ENCODE results near the gene CALB2.

The CALB2 gene

DNA sequence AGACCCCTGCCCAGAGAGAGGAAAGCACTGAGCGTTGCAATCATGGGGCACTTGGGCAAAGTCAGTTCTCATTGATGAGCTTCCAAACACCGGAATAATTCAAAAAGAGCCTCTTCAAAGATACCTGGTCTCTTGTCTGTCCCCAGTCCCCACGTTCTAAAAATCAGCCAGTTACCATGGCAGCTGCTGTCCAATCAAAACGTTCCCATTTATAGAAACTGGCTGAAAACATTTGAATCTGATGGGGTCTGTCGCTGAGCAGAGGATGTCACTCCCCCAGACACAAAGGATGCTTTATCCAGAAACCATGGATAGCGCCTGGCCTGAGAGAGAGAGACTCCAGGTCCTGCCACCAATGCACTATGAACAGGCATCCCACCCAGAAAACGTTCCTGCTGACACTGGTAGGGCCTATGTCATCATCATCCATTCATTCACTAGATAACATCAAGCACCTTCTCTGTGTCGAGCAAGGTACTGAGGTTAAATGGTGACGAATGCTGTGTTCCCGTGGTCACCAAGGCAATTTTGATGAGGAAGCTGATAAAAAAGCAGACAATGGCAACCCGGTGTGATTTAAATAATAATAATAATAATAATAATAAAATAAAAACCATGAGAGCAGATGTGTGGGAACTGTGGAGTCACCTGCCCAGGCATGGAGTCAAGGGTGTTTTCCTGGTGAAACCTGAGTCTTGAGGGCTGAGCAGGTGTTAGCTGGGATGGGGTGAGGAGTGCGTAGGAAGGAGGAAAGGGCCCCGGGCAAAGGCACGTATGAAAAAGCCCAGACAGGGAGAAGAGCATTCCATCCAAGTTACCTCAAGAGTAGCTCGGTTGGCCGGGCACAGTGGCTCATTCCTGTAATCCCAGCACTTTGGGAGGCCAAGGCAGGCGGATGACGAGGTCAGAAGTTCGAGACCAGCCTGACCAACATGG lies 19.0 kb upstream of the CALB2 start:
- WGBS, 2 experiments (ENCODE audit: insufficient coverage in 2 of 2) = 83 to 87% methylated on average over 12 to 14 of the region's 19 CpGs
- no peaks in the 10 kb centered on the region for H3K9me3 ChIP-seq (ENCODE audit: control insufficient read depth, low read length)

DNA sequence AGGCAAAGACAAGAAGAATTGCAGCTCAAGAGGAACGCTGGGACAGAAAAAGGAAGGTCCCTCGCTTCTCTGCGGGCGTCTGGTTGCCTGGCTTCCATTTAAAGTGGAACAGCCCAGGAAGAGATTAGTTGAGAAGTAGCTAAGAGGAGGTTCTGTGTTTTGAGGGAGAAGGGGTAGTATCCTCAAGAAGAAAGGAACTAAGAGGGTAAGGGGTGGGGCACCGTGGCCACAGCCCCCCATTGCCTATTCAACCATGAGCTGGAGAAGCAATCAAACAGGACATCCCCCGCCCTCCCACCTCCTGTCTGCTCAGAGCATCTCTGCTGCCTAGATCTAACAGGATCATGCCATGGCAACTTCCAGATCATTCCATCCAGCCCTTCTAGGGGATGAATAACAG lies 18.1 kb upstream of the CALB2 start:
- no peaks in the 10 kb centered on the region for H3K36me3 ChIP-seq (ENCODE audit: control insufficient read depth, insufficient read depth, low read length)
- 79 to 92% methylated on average over 5 to 6 of the region's 6 CpGs for WGBS, 2 experiments (ENCODE audit: insufficient coverage in 2 of 2)
- no peak overlapping the region for H3K27ac ChIP-seq (ENCODE audit: low read depth, low read length, severe bottlenecking)
- no peak overlapping the region for H3K4me3 ChIP-seq (ENCODE audit: extremely low read depth, insufficient read depth, low read length, poor library complexity, severe bottlenecking)
- H3K4me1 ChIP-seq (ENCODE audit: control insufficient read depth, insufficient read depth, low read length, poor library complexity, severe bottlenecking) = no peaks in the 10 kb centered on the region
- no peaks in the 10 kb centered on the region for H3K9me3 ChIP-seq (ENCODE audit: control insufficient read depth, low read length)

More for the DNA sequence above, 19.0 kb upstream of the CALB2 start:
- Histone ChIP-seq H3K27ac (ENCODE audit: low read depth, low read length, severe bottlenecking) (no peak overlapping the region), H3K4me1 (ENCODE audit: control insufficient read depth, insufficient read depth, low read length, poor library complexity, severe bottlenecking) (no peaks in the 10 kb centered on the region), H3K4me3 (ENCODE audit: extremely low read depth, insufficient read depth, low read length, poor library complexity, severe bottlenecking) (no peak overlapping the region), H3K36me3 (ENCODE audit: control insufficient read depth, insufficient read depth, low read length) (no peaks in the 10 kb centered on the region)

DNA sequence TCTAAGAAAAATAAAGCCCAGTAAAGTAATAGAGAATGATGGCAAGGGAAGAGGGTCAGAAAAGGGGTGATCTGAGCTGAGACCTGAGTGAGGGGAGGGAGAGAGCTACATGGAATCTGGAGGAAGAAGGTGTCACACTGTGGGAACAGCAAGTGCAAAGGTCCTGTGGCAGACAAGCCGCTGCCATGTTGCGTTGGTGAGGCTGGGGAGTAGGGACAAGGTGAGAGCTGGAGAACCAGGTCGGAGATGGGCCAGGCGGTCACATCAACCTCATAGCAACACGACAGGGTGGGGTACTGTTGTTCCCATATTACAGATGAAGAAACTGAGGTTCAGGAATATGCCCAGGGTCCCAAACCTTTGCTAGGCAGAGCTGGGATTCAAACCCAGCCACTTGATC lies 16.6 kb upstream of the CALB2 start:
- Histone ChIP-seq H3K4me3 (ENCODE audit: extremely low read depth, insufficient read depth, low read length, poor library complexity, severe bottlenecking) (no peak overlapping the region), H3K36me3 (ENCODE audit: control insufficient read depth, insufficient read depth, low read length) (no peaks in the 10 kb centered on the region), H3K27ac (ENCODE audit: low read depth, low read length, severe bottlenecking) (no peak overlapping the region), H3K4me1 (ENCODE audit: control insufficient read depth, insufficient read depth, low read length, poor library complexity, severe bottlenecking) (no peaks in the 10 kb centered on the region), H3K9me3 (ENCODE audit: control insufficient read depth, low read length) (no peaks in the 10 kb centered on the region)
- WGBS, 2 experiments (ENCODE audit: insufficient coverage in 2 of 2) = 79 to 93% methylated on average over 5 of the region's 5 CpGs

DNA sequence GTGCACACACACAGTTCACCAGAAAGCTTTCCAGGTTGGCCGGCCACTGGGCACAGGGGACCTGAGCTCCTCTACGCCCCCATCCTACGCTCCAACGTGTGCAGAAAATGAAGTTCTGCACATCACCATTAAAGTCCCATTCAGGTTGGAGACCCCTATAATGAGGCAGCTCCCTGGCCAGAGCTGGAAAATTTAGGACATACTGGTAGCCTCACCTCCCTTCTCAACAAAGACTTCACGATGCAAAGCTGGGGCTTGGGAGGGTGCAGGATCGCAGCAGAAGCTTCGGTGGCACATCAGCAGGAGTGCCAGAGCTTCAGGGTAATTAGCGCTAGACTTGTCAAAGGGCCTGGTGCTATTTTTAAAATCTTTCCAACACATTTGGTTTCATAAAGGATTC lies 15.4 kb upstream of the CALB2 start:
- Histone ChIP-seq H3K9me3 (ENCODE audit: control insufficient read depth, low read length) (no peaks in the 10 kb centered on the region), H3K36me3 (ENCODE audit: control insufficient read depth, insufficient read depth, low read length) (no peaks in the 10 kb centered on the region), H3K27ac (ENCODE audit: low read depth, low read length, severe bottlenecking) (no peak overlapping the region), H3K4me3 (ENCODE audit: extremely low read depth, insufficient read depth, low read length, poor library complexity, severe bottlenecking) (no peak overlapping the region), H3K4me1 (ENCODE audit: control insufficient read depth, insufficient read depth, low read length, poor library complexity, severe bottlenecking) (no peaks in the 10 kb centered on the region)
- 79 to 89% methylated on average over 5 to 8 of the region's 8 CpGs for WGBS, 2 experiments (ENCODE audit: insufficient coverage in 2 of 2)

DNA sequence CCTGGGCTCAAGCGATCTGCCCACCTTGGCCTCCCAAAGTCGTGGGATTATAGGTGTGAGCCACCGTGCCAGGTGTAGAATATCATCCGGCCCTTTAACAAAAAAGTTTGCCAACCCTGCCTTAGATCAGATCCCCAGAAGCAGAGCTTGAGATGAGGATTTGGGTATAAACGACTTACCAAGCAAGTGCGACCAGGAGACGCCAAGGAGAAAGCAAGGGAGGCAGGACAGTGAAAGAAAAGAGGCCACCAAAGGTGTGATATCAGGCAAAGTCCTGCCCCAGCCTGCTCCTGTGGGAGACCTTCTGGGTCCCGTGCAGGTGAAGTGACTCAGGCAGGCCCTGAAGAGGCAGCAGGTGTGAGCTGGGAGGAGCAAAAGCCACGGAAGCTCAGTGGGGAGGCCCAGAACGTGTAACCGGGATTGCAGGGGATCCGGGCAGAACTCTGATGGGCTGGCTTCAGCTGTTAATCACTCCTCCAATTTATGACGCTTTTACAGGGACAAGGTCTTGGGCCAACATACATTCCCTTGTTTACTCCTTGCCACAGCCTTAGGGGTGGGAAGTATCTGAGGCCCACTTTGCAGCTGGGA lies 14.1 kb upstream of the CALB2 start:
- 80 to 84% methylated on average over 12 to 13 of the region's 13 CpGs for WGBS, 2 experiments (ENCODE audit: insufficient coverage in 2 of 2)
- H3K9me3 ChIP-seq (ENCODE audit: control insufficient read depth, low read length) = no peaks in the 10 kb centered on the region
- H3K4me3 ChIP-seq (ENCODE audit: extremely low read depth, insufficient read depth, low read length, poor library complexity, severe bottlenecking) = no peak overlapping the region
- H3K36me3 ChIP-seq (ENCODE audit: control insufficient read depth, insufficient read depth, low read length) = no peaks in the 10 kb centered on the region
- no peaks in the 10 kb centered on the region for H3K4me1 ChIP-seq (ENCODE audit: control insufficient read depth, insufficient read depth, low read length, poor library complexity, severe bottlenecking)
- no peak overlapping the region for H3K27ac ChIP-seq (ENCODE audit: low read depth, low read length, severe bottlenecking)

DNA sequence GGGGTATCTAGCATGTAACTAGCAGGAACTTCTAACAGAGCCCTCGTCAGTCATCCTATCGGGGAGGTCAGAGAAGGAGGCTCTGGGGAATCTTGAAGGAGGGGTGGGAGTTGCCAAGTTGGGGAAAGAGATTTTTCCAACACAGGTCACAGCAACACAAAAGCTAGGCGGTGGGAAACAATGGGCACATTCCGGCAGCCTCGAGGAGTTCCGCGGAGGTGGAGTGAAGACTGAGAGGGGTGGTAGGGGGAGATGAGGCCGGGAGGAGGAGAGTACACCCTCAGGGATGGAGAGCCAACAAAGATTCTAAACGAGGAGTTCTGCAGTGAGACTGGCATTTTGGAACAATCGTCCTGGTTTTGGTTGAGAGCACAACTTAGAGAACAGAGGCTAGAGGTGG lies 13.5 kb upstream of the CALB2 start:
- H3K4me3 ChIP-seq (ENCODE audit: extremely low read depth, insufficient read depth, low read length, poor library complexity, severe bottlenecking) = no peak overlapping the region
- 47 to 72% methylated on average over 6 to 10 of the region's 10 CpGs for WGBS, 2 experiments (ENCODE audit: insufficient coverage in 2 of 2)
- H3K36me3 ChIP-seq (ENCODE audit: control insufficient read depth, insufficient read depth, low read length) = no peaks in the 10 kb centered on the region
- H3K27ac ChIP-seq (ENCODE audit: low read depth, low read length, severe bottlenecking) = no peak overlapping the region
- H3K9me3 ChIP-seq (ENCODE audit: control insufficient read depth, low read length) = no peaks in the 10 kb centered on the region
- H3K4me1 ChIP-seq (ENCODE audit: control insufficient read depth, insufficient read depth, low read length, poor library complexity, severe bottlenecking) = no peaks in the 10 kb centered on the region

DNA sequence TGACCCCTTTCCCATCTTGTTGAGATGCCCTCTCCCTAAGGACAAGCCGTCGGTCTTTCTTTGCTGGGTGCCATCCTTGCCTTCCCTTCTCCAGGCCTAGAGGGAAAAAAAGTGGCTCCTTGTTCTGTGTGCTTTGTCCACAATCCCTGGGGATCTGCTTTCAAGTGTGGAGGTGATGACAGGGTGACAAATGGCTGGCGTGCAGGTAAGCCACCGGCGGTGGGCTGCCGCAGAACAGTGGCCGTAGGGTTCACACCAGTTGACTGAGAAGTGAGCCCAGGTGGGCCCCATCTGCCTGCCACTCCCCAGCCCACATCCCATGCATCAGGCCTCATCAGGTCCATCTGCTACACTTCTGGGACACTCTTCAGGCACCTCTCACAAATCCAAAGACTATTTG lies 11.4 kb upstream of the CALB2 start:
- no peaks in the 10 kb centered on the region for H3K36me3 ChIP-seq (ENCODE audit: control insufficient read depth, insufficient read depth, low read length)
- no peaks in the 10 kb centered on the region for H3K9me3 ChIP-seq (ENCODE audit: control insufficient read depth, low read length)
- H3K27ac ChIP-seq (ENCODE audit: low read depth, low read length, severe bottlenecking) = no peak overlapping the region
- WGBS, 2 experiments (ENCODE audit: insufficient coverage in 2 of 2) = 90% methylated on average over 7 of the region's 7 CpGs; no CpG with 5 or more reads in 1 of the 2 experiments
- H3K4me1 ChIP-seq (ENCODE audit: control insufficient read depth, insufficient read depth, low read length, poor library complexity, severe bottlenecking) = no peaks in the 10 kb centered on the region
- no peak overlapping the region for H3K4me3 ChIP-seq (ENCODE audit: extremely low read depth, insufficient read depth, low read length, poor library complexity, severe bottlenecking)

DNA sequence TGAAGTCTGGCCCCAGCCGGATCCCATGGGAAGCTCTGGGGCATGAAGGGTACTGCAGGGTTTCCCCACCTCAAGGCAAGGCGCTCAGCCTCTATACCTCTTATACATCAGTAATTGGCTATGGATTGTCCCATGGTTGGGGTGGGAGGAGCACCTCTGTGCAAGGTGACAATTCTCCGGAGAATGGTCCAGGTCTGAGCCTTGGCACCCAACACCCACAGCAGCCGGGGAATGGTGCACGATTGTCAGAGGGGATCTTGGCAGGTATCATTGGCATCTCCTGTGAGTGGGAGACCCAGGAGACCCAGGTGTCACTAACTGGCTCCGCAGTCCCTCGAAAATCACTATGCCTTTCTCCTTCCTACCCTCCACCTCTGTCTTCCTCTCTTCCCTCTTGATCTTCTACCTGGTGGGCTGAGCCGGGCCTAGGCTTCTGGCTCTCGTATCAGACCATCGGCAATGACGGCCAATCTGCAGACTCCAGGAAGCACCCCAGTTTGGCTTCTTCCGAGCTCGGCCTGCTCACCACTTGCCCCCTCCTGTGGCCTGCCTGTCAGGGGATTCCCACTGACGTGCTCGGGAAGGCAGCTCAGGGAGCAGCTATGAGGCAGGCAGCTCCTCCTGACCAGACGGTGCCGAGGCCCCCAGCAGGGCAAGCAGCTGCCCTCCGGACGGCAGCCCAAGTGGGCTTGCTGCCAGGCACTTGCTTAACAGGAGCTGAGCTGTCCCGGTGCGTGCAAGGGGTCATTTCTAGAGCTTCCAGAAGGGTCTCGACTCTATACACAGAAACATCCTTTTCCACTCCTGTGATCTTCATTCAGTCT lies 10.0 kb upstream of the CALB2 start:
- H3K9me3 ChIP-seq (ENCODE audit: control insufficient read depth, low read length) = no peaks in the 10 kb centered on the region
- WGBS, 2 experiments (ENCODE audit: insufficient coverage in 2 of 2) = 88% methylated on average over 19 to 20 of the region's 22 CpGs
- no peak overlapping the region for H3K4me3 ChIP-seq (ENCODE audit: extremely low read depth, insufficient read depth, low read length, poor library complexity, severe bottlenecking)
- no peak overlapping the region for H3K27ac ChIP-seq (ENCODE audit: low read depth, low read length, severe bottlenecking)
- H3K4me1 ChIP-seq (ENCODE audit: control insufficient read depth, insufficient read depth, low read length, poor library complexity, severe bottlenecking) = no peaks in the 10 kb centered on the region
- H3K36me3 ChIP-seq (ENCODE audit: control insufficient read depth, insufficient read depth, low read length) = no peaks in the 10 kb centered on the region

DNA sequence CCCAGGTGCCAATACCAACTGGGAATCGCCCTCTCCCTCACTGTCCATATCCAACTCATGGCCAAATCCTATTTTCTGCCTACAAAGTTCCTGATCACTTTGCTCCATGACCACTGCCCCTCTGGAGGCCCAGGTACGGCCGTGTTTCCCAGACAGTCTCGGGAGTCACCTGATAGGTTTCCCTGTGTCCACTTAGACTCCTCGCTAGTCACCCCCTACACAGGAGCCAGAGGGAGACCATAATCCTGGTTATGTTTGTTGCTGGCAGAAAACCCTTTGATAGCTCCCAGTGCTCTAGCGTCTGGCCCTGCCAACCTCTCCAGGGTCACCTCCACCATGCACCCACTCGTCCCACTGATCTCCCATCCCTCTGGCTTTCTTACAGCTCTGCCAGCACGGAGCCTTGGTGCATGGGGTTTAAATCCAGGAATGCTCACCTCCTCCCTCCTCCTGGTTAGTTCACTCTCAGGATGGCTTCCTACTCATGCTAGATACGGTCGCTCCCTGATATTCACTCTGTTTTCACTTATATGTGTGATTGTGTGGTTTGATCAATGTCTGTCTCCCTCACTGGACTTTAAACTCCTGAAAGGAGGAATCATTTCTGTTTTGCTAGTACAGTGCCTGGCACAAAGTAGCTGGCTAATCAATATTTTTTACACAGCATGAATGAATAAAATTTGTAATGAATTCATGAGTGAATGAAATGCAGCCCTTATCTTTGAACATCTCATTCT lies 7.5 kb upstream of the CALB2 start:
- Histone ChIP-seq H3K4me1 (ENCODE audit: control insufficient read depth, insufficient read depth, low read length, poor library complexity, severe bottlenecking) (no peaks in the 10 kb centered on the region), H3K36me3 (ENCODE audit: control insufficient read depth, insufficient read depth, low read length) (no peaks in the 10 kb centered on the region), H3K9me3 (ENCODE audit: control insufficient read depth, low read length) (no peaks in the 10 kb centered on the region), H3K27ac (ENCODE audit: low read depth, low read length, severe bottlenecking) (no peak overlapping the region), H3K4me3 (ENCODE audit: extremely low read depth, insufficient read depth, low read length, poor library complexity, severe bottlenecking) (no peak overlapping the region)
- 79 to 88% methylated on average over 6 to 7 of the region's 10 CpGs for WGBS, 2 experiments (ENCODE audit: insufficient coverage in 2 of 2)

DNA sequence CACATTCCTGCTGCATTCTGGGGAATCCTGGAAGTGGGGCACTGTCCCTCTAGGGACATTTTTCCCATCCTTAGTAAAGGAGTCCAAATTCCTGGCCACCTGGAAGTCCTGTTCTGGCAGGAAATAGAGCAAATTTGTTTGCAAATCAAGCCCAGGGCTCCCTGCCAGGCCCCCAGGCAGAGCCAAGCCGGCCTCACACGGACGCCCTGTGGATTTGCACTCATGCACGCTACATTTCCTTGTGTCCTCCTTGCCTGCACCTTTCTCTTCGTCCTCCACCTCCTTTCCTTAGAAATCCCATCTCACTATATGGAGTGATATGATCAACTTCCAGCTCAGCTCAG lies 7.0 kb upstream of the CALB2 start:
- H3K4me1 ChIP-seq (ENCODE audit: control insufficient read depth, insufficient read depth, low read length, poor library complexity, severe bottlenecking) = no peaks in the 10 kb centered on the region
- H3K4me3 ChIP-seq (ENCODE audit: extremely low read depth, insufficient read depth, low read length, poor library complexity, severe bottlenecking) = no peak overlapping the region
- no peaks in the 10 kb centered on the region for H3K36me3 ChIP-seq (ENCODE audit: control insufficient read depth, insufficient read depth, low read length)
- WGBS, 2 experiments (ENCODE audit: insufficient coverage in 2 of 2) = 56 to 89% methylated on average over 3 to 4 of the region's 5 CpGs
- H3K27ac ChIP-seq (ENCODE audit: low read depth, low read length, severe bottlenecking) = no peak overlapping the region
- H3K9me3 ChIP-seq (ENCODE audit: control insufficient read depth, low read length) = no peaks in the 10 kb centered on the region
